Measurements from ENCODE around the gene TMEM163. TPM values are rescaled to one million over a fixed set of nuclear protein-coding genes. Genes with fewer than 3 reads are reported as not detected.

The TMEM163 gene
- total and polyA plus RNA-seq, 9 donors = 0.24 to 3.6 (median 1.5) TPM

DNA sequence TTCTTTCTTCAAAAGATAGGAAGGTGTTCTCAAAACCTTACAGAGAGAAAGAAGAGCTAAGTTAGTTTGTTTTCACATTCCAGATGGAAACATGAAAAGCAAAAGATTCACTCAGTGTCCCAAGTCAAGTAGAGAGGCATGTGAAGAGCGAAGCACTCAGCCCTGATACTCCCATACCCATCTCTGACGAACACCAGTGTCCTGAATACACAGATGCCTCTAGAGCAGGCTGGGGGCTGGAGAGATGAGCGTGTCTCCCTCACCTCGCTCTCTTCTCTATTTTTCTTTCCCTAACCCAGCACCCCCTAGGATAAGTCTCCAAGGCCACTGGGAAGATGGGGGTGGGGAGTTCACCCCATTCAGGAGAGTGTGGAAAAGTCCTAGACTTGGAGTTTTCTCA lies 227.8 kb downstream of the TMEM163 start:
- TF ChIP-seq POLR2A (IDR thresholded peaks at IDR 0.05) (no peak), EP300 (IDR thresholded peaks at IDR 0.05) (no peak)
- TF ChIP-seq, protein P1, sequence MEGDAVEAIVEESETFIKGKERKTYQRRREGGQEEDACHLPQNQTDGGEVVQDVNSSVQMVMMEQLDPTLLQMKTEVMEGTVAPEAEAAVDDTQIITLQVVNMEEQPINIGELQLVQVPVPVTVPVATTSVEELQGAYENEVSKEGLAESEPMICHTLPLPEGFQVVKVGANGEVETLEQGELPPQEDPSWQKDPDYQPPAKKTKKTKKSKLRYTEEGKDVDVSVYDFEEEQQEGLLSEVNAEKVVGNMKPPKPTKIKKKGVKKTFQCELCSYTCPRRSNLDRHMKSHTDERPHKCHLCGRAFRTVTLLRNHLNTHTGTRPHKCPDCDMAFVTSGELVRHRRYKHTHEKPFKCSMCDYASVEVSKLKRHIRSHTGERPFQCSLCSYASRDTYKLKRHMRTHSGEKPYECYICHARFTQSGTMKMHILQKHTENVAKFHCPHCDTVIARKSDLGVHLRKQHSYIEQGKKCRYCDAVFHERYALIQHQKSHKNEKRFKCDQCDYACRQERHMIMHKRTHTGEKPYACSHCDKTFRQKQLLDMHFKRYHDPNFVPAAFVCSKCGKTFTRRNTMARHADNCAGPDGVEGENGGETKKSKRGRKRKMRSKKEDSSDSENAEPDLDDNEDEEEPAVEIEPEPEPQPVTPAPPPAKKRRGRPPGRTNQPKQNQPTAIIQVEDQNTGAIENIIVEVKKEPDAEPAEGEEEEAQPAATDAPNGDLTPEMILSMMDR (IDR thresholded peaks at IDR 0.05) = no peak
- Histone ChIP-seq H3K27me3 (no peaks in the 10 kb centered on the region), H3K27ac (no peak overlapping the region), H3K4me1 (ENCODE audit: insufficient read depth) (peaks cover 1% of the 10 kb centered on the region), H3K9me3 (no peaks in the 10 kb centered on the region), H3K36me3 (no peaks in the 10 kb centered on the region), H3K4me3 (no peak overlapping the region)
- 27 to 74% (median 43%) methylated on average over 4 of the region's 4 CpGs for WGBS, 3 donors
- intact Hi-C loops (cut with DNase I) = no loop called here
- no peak for DNase-seq

DNA sequence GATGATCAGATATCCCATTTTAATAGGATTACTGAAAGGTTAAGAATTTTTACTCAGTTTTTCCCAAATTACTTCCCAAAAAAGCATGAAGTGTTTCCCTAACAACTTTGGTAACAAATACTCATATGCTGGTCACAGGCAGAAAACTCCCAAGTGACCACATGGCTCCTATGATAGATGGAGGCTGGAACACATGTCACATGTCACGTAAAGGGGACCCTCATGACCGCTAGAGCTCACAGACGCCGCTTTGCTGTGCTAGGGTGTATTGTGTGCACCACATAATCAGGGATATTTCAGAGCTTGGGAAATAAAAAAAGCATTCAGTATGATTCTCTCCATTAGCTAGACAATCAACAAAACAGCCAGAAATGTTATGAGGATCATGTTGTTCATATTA lies 228.2 kb downstream of the TMEM163 start:
- WGBS, 3 donors = 67 to 87% (median 81%) methylated on average over 4 of the region's 4 CpGs
- intact Hi-C loops (cut with DNase I) = no loop called here
- DNase-seq = no peak
- TF ChIP-seq EP300 (IDR thresholded peaks at IDR 0.05) (no peak), POLR2A (IDR thresholded peaks at IDR 0.05) (no peak)
- TF ChIP-seq, protein P1 (IDR thresholded peaks at IDR 0.05) = no peak
- H3K27ac ChIP-seq = no peak overlapping the region
- H3K36me3 ChIP-seq = no peaks in the 10 kb centered on the region
- no peak overlapping the region for H3K4me3 ChIP-seq
- peaks cover 1% of the 10 kb centered on the region for H3K4me1 ChIP-seq (ENCODE audit: insufficient read depth)
- no peaks in the 10 kb centered on the region for H3K27me3 ChIP-seq
- no peaks in the 10 kb centered on the region for H3K9me3 ChIP-seq

- Histone ChIP-seq H3K36me3 (no peaks in the 10 kb centered on the region), H3K4me1 (ENCODE audit: insufficient read depth) (peaks cover 1% of the 10 kb centered on the region), H3K4me3 (no peak overlapping the region), H3K27me3 (no peaks in the 10 kb centered on the region), H3K27ac (no peak overlapping the region), H3K9me3 (no peaks in the 10 kb centered on the region)
- TF ChIP-seq EP300 (IDR thresholded peaks at IDR 0.05) (no peak), POLR2A (IDR thresholded peaks at IDR 0.05) (no peak)
- TF ChIP-seq, protein P1 (IDR thresholded peaks at IDR 0.05) = no peak
- intact Hi-C loops (cut with DNase I) = no loop called here
- WGBS, 3 donors = 82 to 89% (median 84%) methylated on average over 11 of the region's 11 CpGs
- DNase-seq = no peak
Observed at GRCh38 chr2:134489732-134490384, 228.9 kb downstream of the TMEM163 start.

GRCh38 chr2:134482766-134483340 lies 235.9 kb downstream of the TMEM163 start:
- H3K4me3 ChIP-seq = no peak overlapping the region
- no peaks in the 10 kb centered on the region for H3K4me1 ChIP-seq (ENCODE audit: insufficient read depth)
- 80 to 88% (median 82%) methylated on average over 15 of the region's 15 CpGs for WGBS, 3 donors
- no peak overlapping the region for H3K27ac ChIP-seq
- intact Hi-C loops (cut with DNase I) = no loop called here
- DNase-seq = no peak
- no peaks in the 10 kb centered on the region for H3K9me3 ChIP-seq
- H3K27me3 ChIP-seq = no peaks in the 10 kb centered on the region
- TF ChIP-seq, protein P1 (IDR thresholded peaks at IDR 0.05) = no peak
- TF ChIP-seq POLR2A (IDR thresholded peaks at IDR 0.05) = no peak
- no peak for TF ChIP-seq EP300 (IDR thresholded peaks at IDR 0.05)
- no peaks in the 10 kb centered on the region for H3K36me3 ChIP-seq
